HG03469 (cell line): ENCODE results near the gene PRR14L.
"Not testable (repeated sequence)": the region's sequence is repeated elsewhere in the genome, so short reads cannot be mapped to it uniquely, and the experiment has no call there.

Experiments used
- ATAC-seq: cut with Tn5 transposase; IDR thresholded peaks from one replicate; pipeline ENCODE4 v1.9.1; 2021; ENCODE audit warnings: mild to moderate bottlenecking, moderate library complexity, moderate number of reproducible peaks; ENCODE audit not compliant: unreplicated experiment

The PRR14L gene

GRCh38 chr22:31683181-31684105 is 66.5 kb downstream of the PRR14L start:
- ATAC-seq, result no peak

DNA sequence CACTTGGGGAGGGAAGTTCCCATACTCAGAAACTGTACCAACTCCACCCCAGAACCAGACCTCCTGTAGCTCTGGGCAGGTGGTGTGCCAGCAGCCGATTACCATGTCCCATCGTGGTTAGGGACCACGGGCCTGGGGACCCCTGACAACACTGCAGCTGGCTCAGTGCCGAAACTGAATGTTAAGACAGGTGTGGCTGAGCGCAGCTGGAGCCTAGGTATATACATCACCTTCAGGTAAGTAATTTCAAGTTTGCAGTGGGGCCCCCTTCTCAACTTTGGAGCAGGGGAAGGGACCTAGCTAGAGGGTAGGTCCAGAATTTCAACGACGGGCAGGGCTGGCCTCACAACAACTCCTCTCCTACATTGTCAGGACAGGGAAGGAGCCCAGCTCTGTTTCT is 67.2 kb downstream of the PRR14L start:
- ATAC-seq, result no peak

GRCh38 chr22:31681349-31682345 is 68.3 kb downstream of the PRR14L start:
- ATAC-seq, result no peak

DNA sequence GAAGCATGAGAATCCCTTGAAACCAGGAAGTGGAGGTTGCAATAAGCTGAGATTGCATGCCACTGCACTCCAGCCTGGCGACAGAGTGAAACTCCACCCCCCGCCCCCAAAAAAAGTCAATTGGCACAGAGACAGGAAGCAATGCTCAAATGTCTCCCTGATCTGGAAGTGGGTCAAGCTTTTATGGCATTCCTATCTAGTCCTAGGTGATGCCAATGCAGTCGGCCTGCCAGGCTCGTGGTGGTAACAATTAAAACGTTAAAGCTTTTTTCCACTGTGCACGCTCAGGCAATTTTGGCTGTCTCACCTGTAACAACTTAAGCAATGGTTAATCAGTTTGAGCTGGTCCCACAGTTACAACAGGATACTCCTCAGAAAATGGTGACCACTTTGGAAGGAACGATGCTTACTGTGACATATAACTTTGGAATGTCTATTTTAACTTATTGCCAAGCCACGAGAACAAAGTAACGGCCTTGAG is 69.0 kb downstream of the PRR14L start:
- no peak for ATAC-seq

- ATAC-seq, result no peak
Observed at GRCh38 chr22:31678748-31679147, 71.2 kb downstream of the PRR14L start.

DNA sequence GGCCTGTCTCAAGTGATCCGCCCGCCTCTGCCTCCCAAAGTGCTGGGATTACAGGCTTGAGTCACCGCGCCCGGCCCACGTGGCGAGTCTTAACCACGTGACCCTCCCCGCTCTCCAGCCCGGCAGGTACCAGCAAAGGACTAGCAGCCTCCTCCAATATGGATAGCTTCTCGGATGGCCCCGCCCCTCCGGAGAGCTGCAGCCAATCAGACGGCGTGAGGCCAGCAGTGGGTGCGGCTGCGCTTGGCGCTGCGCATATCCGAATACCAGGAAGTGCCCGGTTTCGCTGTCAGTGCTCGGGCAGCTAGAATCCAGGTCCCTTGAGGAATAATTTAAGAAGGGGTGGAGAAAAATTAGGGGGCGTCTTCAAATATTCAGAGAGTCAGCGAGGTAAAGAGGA is 73.2 kb downstream of the PRR14L start:
- ATAC-seq, result no peak

- ATAC-seq, result not testable (repeated sequence)
Observed at GRCh38 chr22:31674219-31674618, 75.7 kb downstream of the PRR14L start.

DNA sequence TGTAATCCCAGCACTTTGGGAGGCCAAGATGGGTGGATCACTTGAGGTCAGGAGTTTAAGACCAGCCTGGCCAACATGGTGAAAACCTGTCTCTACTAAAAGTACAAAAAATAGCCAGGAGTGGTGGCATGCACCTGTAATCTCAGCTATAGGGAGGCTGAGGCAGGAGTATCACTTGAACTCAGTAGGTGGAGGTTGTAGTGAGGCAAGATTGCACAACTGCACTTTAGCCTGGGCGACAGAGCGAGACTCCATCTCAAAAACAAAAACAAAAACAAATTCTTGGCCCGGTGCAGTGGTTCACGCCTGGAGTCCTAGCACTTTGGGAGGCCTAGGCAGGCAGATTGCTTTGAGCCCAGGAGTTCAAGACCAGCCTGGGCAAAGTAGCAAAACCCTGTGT is 81.1 kb downstream of the PRR14L start:
- ATAC-seq, result not testable (repeated sequence)

DNA sequence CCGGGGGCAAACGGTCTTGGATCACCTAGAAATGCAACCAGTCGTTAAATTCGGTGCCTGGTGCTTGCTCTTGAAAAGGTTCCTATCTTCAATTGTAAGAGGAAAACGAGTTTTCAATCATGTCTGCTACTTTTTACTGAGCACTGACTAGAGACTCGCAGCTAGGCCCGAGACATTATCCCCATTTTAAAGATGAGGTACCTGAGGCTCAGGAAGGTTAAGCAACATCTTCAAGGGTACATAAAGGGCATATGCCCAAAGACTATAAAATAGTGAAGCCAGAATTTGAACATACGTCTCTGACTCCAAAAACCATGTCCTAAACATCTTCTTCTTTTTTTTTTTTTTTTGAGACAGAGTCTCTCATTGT is 87.3 kb downstream of the PRR14L start:
- ATAC-seq, result no peak

DNA sequence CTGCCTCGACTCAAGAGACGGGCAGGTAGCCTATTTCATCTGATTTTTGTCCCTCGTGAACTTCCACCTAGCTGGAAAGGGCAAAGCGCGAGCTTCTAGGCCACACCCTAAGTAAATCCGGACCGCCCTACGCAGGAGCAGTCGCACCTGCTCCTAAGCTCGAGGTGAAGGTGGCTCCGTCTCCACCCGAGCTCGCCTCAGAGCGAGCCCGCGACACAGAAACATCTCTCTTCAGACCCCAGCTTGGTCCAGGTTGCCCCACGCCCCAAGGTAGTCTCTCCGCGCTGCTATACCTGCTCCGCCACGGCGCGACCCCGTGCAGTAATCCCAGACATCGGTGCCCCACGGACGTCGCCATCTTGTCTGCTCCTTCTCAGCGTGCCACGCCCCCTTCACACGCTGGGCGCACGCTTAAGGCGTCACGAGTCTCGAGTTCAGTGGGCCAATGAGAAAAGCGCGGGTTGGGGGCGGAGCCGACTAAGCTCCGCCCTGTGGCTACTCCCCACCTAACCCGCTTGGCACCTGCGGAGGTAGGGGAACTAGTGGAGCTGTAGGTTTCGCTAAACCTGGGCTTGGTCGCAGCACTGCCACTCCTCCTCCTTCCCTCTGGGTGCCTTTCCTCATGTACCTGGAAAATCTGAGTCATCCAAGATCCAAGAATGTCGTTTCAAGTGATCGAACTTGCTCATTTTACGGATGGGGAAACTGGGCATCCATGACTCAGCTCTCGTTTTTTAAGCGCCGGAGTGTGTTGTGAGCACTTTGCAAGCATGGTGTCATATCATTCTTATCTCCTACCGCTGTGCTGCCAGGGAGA is 87.9 kb downstream of the PRR14L start, which contains the start of gene PISD:
Gene PISD (minus strand): TSS at position 365 of the 817 bp plus-strand sequence. CDS start 7 bp downstream, at position 358.
- peak; percentile 68 for ATAC-seq

GRCh38 chr22:31660860-31661341 is 89.0 kb downstream of the PRR14L start:
- ATAC-seq, result not testable (repeated sequence)

- no peak for ATAC-seq
Observed at GRCh38 chr22:31659246-31659645, 90.7 kb downstream of the PRR14L start.

DNA sequence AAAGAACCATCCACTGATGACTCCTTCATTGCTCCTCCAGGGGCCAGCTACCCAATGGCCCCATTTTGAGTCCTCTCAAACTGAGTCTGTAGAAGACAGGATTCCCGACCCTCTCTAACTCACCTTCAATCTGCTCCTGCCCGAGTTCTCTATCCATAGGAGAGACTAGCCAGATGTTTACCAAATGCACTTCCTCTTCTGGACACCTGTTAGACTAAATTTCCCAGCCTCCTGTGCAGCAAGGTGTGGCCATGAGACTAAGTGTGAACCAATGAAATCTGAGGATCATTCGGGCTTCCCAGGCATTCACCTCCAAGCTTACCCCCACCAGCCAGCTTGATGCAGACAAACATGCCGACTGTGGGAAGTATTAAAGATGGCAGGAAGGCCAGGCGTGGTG is 95.5 kb downstream of the PRR14L start:
- ATAC-seq, result no peak

- no peak for ATAC-seq
Observed at GRCh38 chr22:31653944-31654343, 96.0 kb downstream of the PRR14L start.

DNA sequence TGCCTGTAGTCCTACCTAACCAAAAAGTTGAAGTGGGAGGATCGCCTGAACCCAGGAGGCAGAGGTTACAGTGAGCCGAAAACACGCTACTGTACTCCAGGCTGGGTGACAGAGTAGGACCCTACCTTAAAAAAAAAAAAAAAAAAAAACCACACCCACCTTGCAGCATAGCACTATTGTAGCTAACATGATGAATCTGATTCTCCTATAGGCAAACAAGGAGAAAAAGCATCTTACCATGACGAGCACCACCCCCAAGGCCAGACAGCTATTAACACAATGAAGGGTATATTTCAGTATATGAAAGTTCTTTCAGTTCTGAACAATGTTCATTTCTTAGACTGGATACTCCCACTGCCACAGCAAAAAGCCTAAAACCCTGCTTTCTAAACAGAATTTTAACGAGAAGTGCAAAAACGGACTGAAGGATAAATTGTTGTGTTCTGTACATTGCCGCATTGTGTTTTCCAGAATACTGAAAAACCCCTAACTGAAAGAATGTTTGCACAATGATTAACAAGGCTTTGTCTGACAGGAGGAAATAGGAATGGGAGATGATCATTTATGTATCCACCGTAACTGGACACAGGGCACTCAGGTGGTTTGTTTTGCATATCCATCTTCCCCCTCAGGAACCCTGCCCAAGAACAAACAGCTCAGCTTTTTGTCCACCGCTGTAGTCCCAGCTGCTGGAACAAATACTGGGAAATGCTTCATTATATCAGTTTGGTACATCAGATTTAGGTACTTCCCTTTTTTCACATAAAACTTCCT is 96.8 kb downstream of the PRR14L start:
- no peak for ATAC-seq

- ATAC-seq, result no peak
Observed at GRCh38 chr22:31652088-31652487, 97.8 kb downstream of the PRR14L start.

GRCh38 chr22:31651664-31652063 is 98.3 kb downstream of the PRR14L start:
- no peak for ATAC-seq

DNA sequence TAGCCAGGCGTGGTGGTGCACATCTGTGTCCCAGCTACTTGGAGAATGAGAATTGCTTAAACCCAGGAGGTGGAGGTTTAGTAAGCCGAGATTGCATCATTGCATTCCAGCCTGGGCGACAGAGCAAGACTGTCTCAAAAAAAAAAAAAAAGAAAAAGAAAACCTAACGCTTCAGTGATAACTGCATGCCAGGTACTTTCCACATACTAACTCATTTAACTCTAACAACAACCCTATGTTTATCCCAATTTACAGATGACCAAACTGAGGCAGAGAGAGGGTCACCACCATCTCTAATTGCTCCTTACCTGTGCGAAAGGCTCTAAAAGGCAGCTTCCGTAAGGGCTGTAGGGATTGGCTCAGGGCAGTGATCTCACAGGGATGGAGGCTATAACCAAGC is 99.5 kb downstream of the PRR14L start:
- ATAC-seq, result no peak

- ATAC-seq, result no peak
Observed at GRCh38 chr22:31647523-31648320, 102.2 kb downstream of the PRR14L start.
